B cell (primary cell): ENCODE measurements around the gene DNAJB6. TPM values are rescaled to one million over a fixed set of nuclear protein-coding genes. Genes with fewer than 3 reads are reported as not detected.

Experiments
- ATAC-seq: fragments of 200-7000 bp; cut with Tn5 transposase; one replicate; pipeline ENCODE4 v1.10.0; 2021; ENCODE audit warnings: low read depth, mild to moderate bottlenecking, moderate number of reproducible peaks, moderate library complexity
- CTCF ChIA-PET: fragments of 350-600 bp; sonication (Branson Sonifier 250); formaldehyde crosslinking; loops from one replicate; lab custom pipeline; 2021; ENCODE audit warnings: antibody characterized with exemption, inconsistent platforms; lab: Charles Lee
- POLR2A ChIA-PET: fragments of 350-600 bp; sonication (Branson Sonifier 250); formaldehyde crosslinking; loops from one replicate; lab custom pipeline; 2021; ENCODE audit warnings: antibody characterized with exemption; lab: Charles Lee
- DNase-seq: peaks from one replicate; pipeline ENCODE4 v3.0.0; 2013
- H2AFZ ChIP-seq: 2 replicates; pipeline ENCODE4 v1.6.1; 2012; ENCODE audit warnings: mild to moderate bottlenecking, low read depth, low read length; ENCODE audit not compliant: insufficient read depth, poor library complexity, severe bottlenecking
- H3K27ac ChIP-seq, 2 donors: 1 replicate in 1 of 2; 2 replicates in 1 of 2; pipeline ENCODE4 v1.5.1; 2012 to 2013; ENCODE audit warnings: low read length in 2 of 2, mild to moderate bottlenecking in 2 of 2, moderate library complexity in 1 of 2
- H3K27me3 ChIP-seq, 4 experiments: fragments of 200-600 bp in 1 of 4; sonication (generic) in 1 of 4; replicated peaks in 1 of 4; 1 replicate in 2 of 4; 2 replicates in 2 of 4; pipeline versions ENCODE4 v1.6.1 to v1.7.0; 2013 to 2016; ENCODE audit warnings: low read length in 3 of 4, mild to moderate bottlenecking in 2 of 4, mixed read lengths in 1 of 4, moderate library complexity in 1 of 4; ENCODE audit not compliant: insufficient read depth in 4 of 4, control insufficient read depth in 3 of 4; ENCODE audit errors: control extremely low read depth in 1 of 4
- H3K36me3 ChIP-seq, 2 experiments: replicated peaks in 1 of 2; 1 replicate in 1 of 2; 2 replicates in 1 of 2; pipeline versions ENCODE4 v1.6.1 to v1.7.1; 2013; ENCODE audit warnings: low read length in 1 of 2; ENCODE audit not compliant: insufficient read depth in 2 of 2, control insufficient read depth in 1 of 2; ENCODE audit errors: control extremely low read depth in 1 of 2, extremely low read depth in 1 of 2
- H3K4me1 ChIP-seq, 2 donors: fragments of 200-600 bp in 1 of 2; sonication (generic) in 1 of 2; 1 replicate in 1 of 2; 2 replicates in 1 of 2; pipeline versions ENCODE4 v1.5.1 to v1.6.1; 2013 to 2017; ENCODE audit warnings: low read length in 2 of 2; ENCODE audit not compliant: control insufficient read depth in 2 of 2, insufficient read depth in 2 of 2
- H3K4me2 ChIP-seq: replicated peaks from 2 replicates; pipeline ENCODE3; 2012; ENCODE audit warnings: mild to moderate bottlenecking, low read depth, low read length; ENCODE audit not compliant: poor library complexity, severe bottlenecking
- H3K4me3 ChIP-seq, 5 experiments: fragments of 200-600 bp in 1 of 5; sonication (generic) in 1 of 5; 1 replicate in 3 of 5; 2 replicates in 2 of 5; pipeline versions ENCODE4 v1.5.1 to v1.7.0; 2011 to 2016; ENCODE audit warnings: low read length in 4 of 5, mild to moderate bottlenecking in 4 of 5, low read depth in 2 of 5, control low read depth in 1 of 5, moderate library complexity in 1 of 5; ENCODE audit not compliant: insufficient read depth in 1 of 5; ENCODE audit errors: control extremely low read depth in 1 of 5, extremely low read depth in 1 of 5
- H3K79me2 ChIP-seq: fragments of 200-600 bp; sonication (generic); one replicate; pipeline ENCODE4 v1.6.0; 2016; ENCODE audit warnings: low read length; ENCODE audit not compliant: control insufficient read depth, insufficient read depth
- H3K9ac ChIP-seq: fragments of 200-600 bp; sonication (generic); 2 replicates; pipeline ENCODE4 v1.6.1; 2017; ENCODE audit warnings: mild to moderate bottlenecking, low read length, moderate library complexity
- H3K9me3 ChIP-seq, 3 donors: one replicate each; pipeline versions ENCODE4 v1.6.1 to v1.7.1; 2013; ENCODE audit warnings: low read length in 2 of 3; ENCODE audit not compliant: control insufficient read depth in 2 of 3, insufficient read depth in 1 of 3; ENCODE audit errors: control extremely low read depth in 1 of 3
- H4K20me1 ChIP-seq: 2 replicates; pipeline ENCODE4 v1.6.0; 2012; ENCODE audit warnings: mild to moderate bottlenecking, low read length; ENCODE audit not compliant: insufficient read depth, control insufficient read depth, poor library complexity, severe bottlenecking
- H3K27ac Mint-ChIP-seq: one replicate; pipeline ENCODE4 v1.8.0; 2021; ENCODE audit warnings: mixed read lengths
- H3K27me3 Mint-ChIP-seq: one replicate; pipeline ENCODE4 v1.8.0; 2021; ENCODE audit warnings: mixed read lengths
- H3K4me1 Mint-ChIP-seq: one replicate; pipeline ENCODE4 v1.8.0; 2021; ENCODE audit warnings: mixed read lengths
- H3K4me3 Mint-ChIP-seq: one replicate; pipeline ENCODE4 v1.8.0; 2021; ENCODE audit warnings: mixed read lengths
- H3K9me3 Mint-ChIP-seq: one replicate; pipeline ENCODE4 v1.8.0; 2022; ENCODE audit warnings: mixed read lengths; ENCODE audit not compliant: insufficient read depth
- EZH2 ChIP-seq: IDR thresholded peaks from 2 replicates; pipeline ENCODE4 v1.6.1; 2012; ENCODE audit warnings: borderline replicate concordance, low read depth, mild to moderate bottlenecking, moderate library complexity, low read length; ENCODE audit not compliant: insufficient read depth, poor library complexity, severe bottlenecking
- WGBS: methylation state at CpG from one replicate; pipeline ENCODE4 v1.1.5; 2013; ENCODE audit warnings: missing lambda C conversion rate; ENCODE audit not compliant: insufficient coverage; 5-methylcytosine and 5-hydroxymethylcytosine counted together
- intact Hi-C: fragments of 100-400 bp; cut with micrococcal nuclease; formaldehyde crosslinking; loops from one replicate; pipeline ENCODE4 v1.10.0; 2022
- polyA plus RNA-seq: library from polyadenylated mRNA; depleted of rRNA; stranded (reverse); fragments of >200 nt; gene quantifications from 2 replicates; pipeline ENCODE4 v1.2.3, GENCODE V29; 2012
- total RNA-seq, 2 donors: library from RNA; stranded (reverse); fragments of 120-200 nt in 1 of 2; gene quantifications; 1 replicate in 1 of 2; 2 replicates in 1 of 2; pipeline versions ENCODE4 v1.2.3 to v1.2.4, GENCODE V29; 2013 to 2022
- TF ChIP-seq, protein P1 (sequence below): fragments of 200-600 bp; IDR thresholded peaks from one replicate; pipeline ENCODE4 v1.8.0; 2022; ENCODE audit warnings: antibody characterized with exemption, mild to moderate bottlenecking

DNAJB6 gene
- total and polyA plus RNA-seq, 2 donors (not counting 1 experiment from before 2014, with no cell fraction given) = 22.4 to 116 TPM

DNA sequence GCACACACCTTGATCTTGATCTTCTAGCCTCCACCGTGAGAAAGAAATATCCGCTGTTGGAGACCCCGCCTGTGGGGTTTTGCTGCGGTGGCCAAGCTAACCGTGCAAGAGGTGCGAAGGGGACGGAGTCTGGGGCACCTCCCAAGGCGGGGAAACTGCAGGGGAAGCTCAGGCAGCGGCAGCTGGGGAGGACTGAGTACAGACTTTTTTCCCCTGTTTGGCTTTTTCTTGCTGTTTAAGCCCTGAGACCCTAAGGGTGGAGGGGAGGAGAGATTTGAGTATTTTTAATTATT lies 108.0 kb downstream of the DNAJB6 start:
- no peaks in the 10 kb centered on the region for H3K4me1 ChIP-seq

DNA sequence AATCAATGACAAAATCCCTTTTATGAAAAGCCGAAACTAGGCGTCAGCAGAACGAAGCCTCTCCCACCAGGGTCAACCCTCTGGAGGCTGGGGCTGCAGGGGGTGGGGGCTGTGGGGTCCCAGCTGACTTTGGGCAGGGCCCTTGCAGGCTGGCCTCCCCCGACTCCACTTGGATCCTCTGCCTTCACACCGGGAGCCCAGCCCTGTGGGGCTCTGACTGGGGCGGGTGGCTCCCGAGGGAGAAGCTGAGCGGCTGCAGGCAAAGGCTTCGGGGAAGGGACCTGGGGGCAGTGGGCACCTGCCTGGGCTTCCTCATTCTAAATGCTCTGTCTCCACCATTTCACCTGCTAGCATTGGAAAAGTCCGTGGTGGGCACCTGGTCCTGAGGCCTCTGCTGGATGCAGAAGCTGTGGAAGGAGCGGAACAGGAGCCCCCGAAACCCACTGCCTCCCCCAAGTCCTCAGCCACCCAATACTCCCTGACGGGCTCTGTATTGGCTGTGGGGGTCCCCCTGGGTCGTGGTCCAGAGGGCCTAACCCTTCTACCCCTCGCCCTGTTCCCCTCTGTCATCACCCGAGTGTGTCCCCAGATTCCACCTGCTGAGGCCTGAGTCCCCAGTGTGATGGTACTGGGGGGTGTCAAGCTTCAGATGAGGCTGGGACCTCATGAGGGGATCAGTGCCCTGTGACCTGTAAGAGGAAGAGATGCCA lies 108.6 kb downstream of the DNAJB6 start:
- DNase-seq = no peak
- Histone ChIP-seq H3K27me3 (no peaks in the 10 kb centered on the region), H3K27ac (no peak overlapping the region), H3K9ac (no peak overlapping the region), H3K4me1 (no peaks in the 10 kb centered on the region), H3K79me2 (no peaks in the 10 kb centered on the region), H4K20me1 (no peaks in the 10 kb centered on the region), H3K36me3 (no peaks in the 10 kb centered on the region), H2AFZ (no peak overlapping the region), H3K9me3 (no peaks in the 10 kb centered on the region), H3K4me3 (no peak overlapping the region), H3K4me2 (no peak overlapping the region)
- no peak overlapping the region for H3K27ac Mint-ChIP-seq
- TF ChIP-seq, protein P1, sequence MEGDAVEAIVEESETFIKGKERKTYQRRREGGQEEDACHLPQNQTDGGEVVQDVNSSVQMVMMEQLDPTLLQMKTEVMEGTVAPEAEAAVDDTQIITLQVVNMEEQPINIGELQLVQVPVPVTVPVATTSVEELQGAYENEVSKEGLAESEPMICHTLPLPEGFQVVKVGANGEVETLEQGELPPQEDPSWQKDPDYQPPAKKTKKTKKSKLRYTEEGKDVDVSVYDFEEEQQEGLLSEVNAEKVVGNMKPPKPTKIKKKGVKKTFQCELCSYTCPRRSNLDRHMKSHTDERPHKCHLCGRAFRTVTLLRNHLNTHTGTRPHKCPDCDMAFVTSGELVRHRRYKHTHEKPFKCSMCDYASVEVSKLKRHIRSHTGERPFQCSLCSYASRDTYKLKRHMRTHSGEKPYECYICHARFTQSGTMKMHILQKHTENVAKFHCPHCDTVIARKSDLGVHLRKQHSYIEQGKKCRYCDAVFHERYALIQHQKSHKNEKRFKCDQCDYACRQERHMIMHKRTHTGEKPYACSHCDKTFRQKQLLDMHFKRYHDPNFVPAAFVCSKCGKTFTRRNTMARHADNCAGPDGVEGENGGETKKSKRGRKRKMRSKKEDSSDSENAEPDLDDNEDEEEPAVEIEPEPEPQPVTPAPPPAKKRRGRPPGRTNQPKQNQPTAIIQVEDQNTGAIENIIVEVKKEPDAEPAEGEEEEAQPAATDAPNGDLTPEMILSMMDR = no peak
- no peak for TF ChIP-seq EZH2
- peaks cover 6% of the 10 kb centered on the region for H3K27me3 Mint-ChIP-seq
- intact Hi-C loops = no loop called here
- no peak for ATAC-seq
- no peaks in the 10 kb centered on the region for H3K4me1 Mint-ChIP-seq
- ChIA-PET POLR2A (no interaction called here), CTCF (no interaction called here)
- 82% methylated on average over 9 of the region's 16 CpGs for WGBS
- H3K4me3 Mint-ChIP-seq = no peak overlapping the region
- H3K9me3 Mint-ChIP-seq = no peaks in the 10 kb centered on the region

More for the DNA sequence above, 108.0 kb downstream of the DNAJB6 start:
- ChIA-PET CTCF (no interaction called here), POLR2A (no interaction called here)
- Histone ChIP-seq H3K27me3 (no peaks in the 10 kb centered on the region), H3K4me2 (no peak overlapping the region), H3K79me2 (no peaks in the 10 kb centered on the region), H3K4me3 (no peak overlapping the region), H3K36me3 (no peaks in the 10 kb centered on the region), H3K9me3 (no peaks in the 10 kb centered on the region), H2AFZ (no peak overlapping the region), H3K27ac (no peak overlapping the region), H4K20me1 (no peaks in the 10 kb centered on the region), H3K9ac (no peak overlapping the region)
- H3K9me3 Mint-ChIP-seq = no peaks in the 10 kb centered on the region
- DNase-seq (no peak), ATAC-seq (no peak)
- no peak overlapping the region for H3K4me3 Mint-ChIP-seq
- TF ChIP-seq EZH2 = no peak
- TF ChIP-seq, protein P1 = no peak
- no peak overlapping the region for H3K27ac Mint-ChIP-seq
- H3K27me3 Mint-ChIP-seq = peaks cover 6% of the 10 kb centered on the region
- WGBS = 92% methylated on average over 9 of the region's 9 CpGs
- intact Hi-C loops = no loop called here
- no peaks in the 10 kb centered on the region for H3K4me1 Mint-ChIP-seq
